HepG2 (cell line): ENCODE measurements around the gene FAM118A. TPM values are rescaled to one million over a fixed set of nuclear protein-coding genes. Genes with fewer than 3 reads are reported as not detected.
A peak's percentile ranks its signal among the peaks of the same experiment; 100 is the strongest.

Experiments used
- AGO1 ChIP-seq: fragments of 200-400 bp; formaldehyde crosslinking; IDR thresholded peaks from 2 replicates; pipeline ENCODE4 v1.6.1; 2017; ENCODE audit warnings: mild to moderate bottlenecking, low read depth, low read length, moderate library complexity; ENCODE audit not compliant: poor library complexity, severe bottlenecking
- BCL3 ChIP-seq: sonication (generic); formaldehyde crosslinking; IDR thresholded peaks from 2 replicates; pipeline ENCODE4 v1.5.1; 2020; ENCODE audit warnings: mild to moderate bottlenecking, missing genetic modification reagents, moderate library complexity
- CENPX ChIP-seq: sonication (generic); formaldehyde crosslinking; IDR thresholded peaks from 2 replicates; pipeline ENCODE4 v1.9.0; 2021; ENCODE audit warnings: mild to moderate bottlenecking, missing genetic modification reagents, moderate library complexity
- ESRRA ChIP-seq: sonication (generic); formaldehyde crosslinking; IDR thresholded peaks from 2 replicates; pipeline ENCODE4 v1.5.1; 2020; ENCODE audit warnings: mild to moderate bottlenecking, low read depth, missing genetic modification reagents
- ETV5 ChIP-seq: IDR thresholded peaks from 2 replicates; pipeline ENCODE4 v1.6.1; 2018; ENCODE audit warnings: missing biosample characterization, missing genetic modification reagents, inconsistent platforms, borderline replicate concordance
- FOXK1 ChIP-seq: sonication (generic); formaldehyde crosslinking; IDR thresholded peaks from 2 replicates; pipeline ENCODE4 v1.4.0; 2020; ENCODE audit warnings: low read depth, missing genetic modification reagents, borderline replicate concordance
- FUBP1 ChIP-seq: sonication (generic); formaldehyde crosslinking; IDR thresholded peaks from 2 replicates; pipeline ENCODE4 v1.5.1; 2020; ENCODE audit warnings: missing genetic modification reagents, mild to moderate bottlenecking, borderline replicate concordance
- HDAC6 ChIP-seq: fragments of 200-600 bp; sonication (generic); IDR thresholded peaks from 2 replicates; pipeline ENCODE4 v1.7.0; 2017; ENCODE audit warnings: mild to moderate bottlenecking, antibody characterized with exemption, low read length, low read depth
- HES4 ChIP-seq: sonication (generic); formaldehyde crosslinking; IDR thresholded peaks from 2 replicates; pipeline ENCODE4 v1.9.0; 2021; ENCODE audit warnings: mild to moderate bottlenecking, missing genetic modification reagents, borderline replicate concordance
- HMG20A ChIP-seq: IDR thresholded peaks from 2 replicates; pipeline ENCODE4 v1.6.1; 2016; ENCODE audit warnings: borderline replicate concordance
- HMG20B ChIP-seq: conservative IDR thresholded peaks from 2 replicates; pipeline ENCODE4 v1.6.1; 2016; ENCODE audit warnings: missing genetic modification reagents, missing compliant biosample characterization
- HNF4A ChIP-seq: sonication (generic); formaldehyde crosslinking; IDR thresholded peaks from 2 replicates; pipeline ENCODE4 v1.4.0; 2020; ENCODE audit warnings: missing genetic modification reagents
- HNRNPL ChIP-seq: fragments of 200-400 bp; formaldehyde crosslinking; IDR thresholded peaks from 2 replicates; pipeline ENCODE4 v1.6.1; 2017; ENCODE audit warnings: mild to moderate bottlenecking, low read depth, low read length
- MATR3 ChIP-seq: sonication (generic); formaldehyde crosslinking; IDR thresholded peaks from 2 replicates; pipeline ENCODE4 v1.4.0; 2020; ENCODE audit warnings: missing genetic modification reagents
- MTA3 ChIP-seq: sonication (generic); formaldehyde crosslinking; IDR thresholded peaks from 2 replicates; pipeline ENCODE4 v1.4.0; 2020; ENCODE audit warnings: missing genetic modification reagents
- NFRKB ChIP-seq: fragments of 450-650 bp; IDR thresholded peaks from 2 replicates; pipeline ENCODE4 v1.6.1; 2017
- NR2C2 ChIP-seq: sonication (generic); formaldehyde crosslinking; IDR thresholded peaks from 2 replicates; pipeline ENCODE4 v1.4.0; 2020; ENCODE audit warnings: missing genetic modification reagents, mild to moderate bottlenecking, moderate library complexity, borderline replicate concordance
- PHF8 ChIP-seq: sonication (generic); formaldehyde crosslinking; IDR thresholded peaks from 2 replicates; pipeline ENCODE4 v1.5.0; 2020; ENCODE audit warnings: missing genetic modification reagents
- SRSF4 ChIP-seq: fragments of 200-400 bp; formaldehyde crosslinking; IDR thresholded peaks from one replicate; pipeline ENCODE4 v1.6.1; 2018; ENCODE audit warnings: mild to moderate bottlenecking, low read depth, low read length, moderate library complexity; ENCODE audit not compliant: poor library complexity, severe bottlenecking
- TEF ChIP-seq: sonication (generic); formaldehyde crosslinking; IDR thresholded peaks from 2 replicates; pipeline ENCODE4 v1.5.0; 2020; ENCODE audit warnings: missing genetic modification reagents
- THAP11 ChIP-seq: IDR thresholded peaks from 2 replicates; pipeline ENCODE4 v1.6.1; 2016; ENCODE audit warnings: missing biosample characterization, missing genetic modification reagents
- ZFAT ChIP-seq: sonication (generic); formaldehyde crosslinking; conservative IDR thresholded peaks from 2 replicates; pipeline ENCODE4 v1.8.1; 2023; ENCODE audit warnings: missing genetic modification reagents, inconsistent platforms
- ZNF232 ChIP-seq: sonication (generic); formaldehyde crosslinking; IDR thresholded peaks from 2 replicates; pipeline ENCODE4 v1.4.0; 2020; ENCODE audit warnings: missing genetic modification reagents, borderline replicate concordance
- ZNF3 ChIP-seq: IDR thresholded peaks from 2 replicates; pipeline ENCODE4 v1.7.0; 2017; ENCODE audit warnings: inconsistent platforms
- ZNF329 ChIP-seq: sonication (generic); formaldehyde crosslinking; IDR thresholded peaks from 2 replicates; pipeline ENCODE4 v1.9.0; 2021; ENCODE audit warnings: low read depth, mild to moderate bottlenecking, missing genetic modification reagents
- ZNF580 ChIP-seq: IDR thresholded peaks from 2 replicates; pipeline ENCODE4 v1.6.1; 2016; ENCODE audit warnings: low read depth, borderline replicate concordance
- ZNF629 ChIP-seq: sonication (generic); formaldehyde crosslinking; conservative IDR thresholded peaks from 2 replicates; pipeline ENCODE4 v1.5.0; 2020; ENCODE audit warnings: missing genetic modification reagents
- ZSCAN20 ChIP-seq: sonication (generic); formaldehyde crosslinking; IDR thresholded peaks from 2 replicates; pipeline ENCODE4 v1.4.0; 2020; ENCODE audit warnings: missing genetic modification reagents, mild to moderate bottlenecking, borderline replicate concordance
- polyA plus RNA-seq, 8 experiments: library from polyadenylated mRNA; depleted of rRNA in 3 of 8; stranded (reverse) in 7 of 8; unstranded in 1 of 8; fragments of >200 nt; fragmentation: Illumina TruSeq in 4 of 8; extraction: Trizol in 4 of 8; gene quantifications; 2 replicates each; pipeline versions ENCODE4 v1.2.1 to v1.2.3, GENCODE V29; 2011 to 2016; ENCODE audit warnings: low read depth in 4 of 8, missing spikeins in 1 of 8, mixed read lengths in 1 of 8; ENCODE audit not compliant: insufficient read depth in 1 of 8
- total RNA-seq, 5 experiments: library from RNA; depleted of rRNA; stranded (reverse); fragments of >200 nt; fragmentation: Illumina TruSeq; extraction: Trizol; gene quantifications; 2 replicates each; pipeline ENCODE4 v1.2.3, GENCODE V29; 2016; ENCODE audit warnings: low read depth in 1 of 5

Gene FAM118A
- total and polyA plus RNA-seq, 2 of the 13 experiments (the other 11 are each of a cell fraction or from before 2014, with no cell fraction given) = 36.7 to 48.2 TPM

- TF ChIP-seq NR2C2 (CRISPR knock-in tag) (peak; percentile 73), ZNF580 (peak; percentile 82), CENPX (CRISPR knock-in tag) (no peak), MATR3 (CRISPR knock-in tag) (no peak), MTA3 (CRISPR knock-in tag) (no peak), BCL3 (CRISPR knock-in tag) (no peak), HMG20A (CRISPR knock-in tag) (peak; percentile 71; the same call in 1 of the 2 replicates), ZSCAN20 (no peak), HNRNPL (no peak), HDAC6 (no peak), SRSF4 (no peak), ZNF232 (CRISPR knock-in tag) (no peak), ETV5 (CRISPR knock-in tag) (peak; percentile 87), NFRKB (no peak), AGO1 (no peak), ZNF329 (CRISPR knock-in tag) (no peak), ZFAT (CRISPR knock-in tag) (no peak), HNF4A (CRISPR knock-in tag) (peak; percentile 100), TEF (CRISPR knock-in tag) (no peak), FOXK1 (CRISPR knock-in tag) (peak; percentile 47; the same call in 1 of the 2 replicates), ZNF3 (CRISPR knock-in tag) (no peak), FUBP1 (CRISPR knock-in tag) (no peak), PHF8 (peak; percentile 51; the same call in 1 of the 2 replicates), HES4 (CRISPR knock-in tag) (no peak), ESRRA (peak; percentile 74; the same call in 1 of the 2 replicates), ZNF629 (CRISPR knock-in tag) (0 out of 2 replicates have a peak, but pooled peaks have one; percentile 30), HMG20B (peak; percentile 83; the same call in 1 of the 2 replicates), THAP11 (CRISPR knock-in tag) (peak; percentile 62; the same call in 1 of the 2 replicates)
These were observed 36.2 kb upstream of the FAM118A start (continued) for GRCh38 chr22:45273452-45274075.
